ENCODE measurements around the gene HYKK.

HYKK gene

DNA sequence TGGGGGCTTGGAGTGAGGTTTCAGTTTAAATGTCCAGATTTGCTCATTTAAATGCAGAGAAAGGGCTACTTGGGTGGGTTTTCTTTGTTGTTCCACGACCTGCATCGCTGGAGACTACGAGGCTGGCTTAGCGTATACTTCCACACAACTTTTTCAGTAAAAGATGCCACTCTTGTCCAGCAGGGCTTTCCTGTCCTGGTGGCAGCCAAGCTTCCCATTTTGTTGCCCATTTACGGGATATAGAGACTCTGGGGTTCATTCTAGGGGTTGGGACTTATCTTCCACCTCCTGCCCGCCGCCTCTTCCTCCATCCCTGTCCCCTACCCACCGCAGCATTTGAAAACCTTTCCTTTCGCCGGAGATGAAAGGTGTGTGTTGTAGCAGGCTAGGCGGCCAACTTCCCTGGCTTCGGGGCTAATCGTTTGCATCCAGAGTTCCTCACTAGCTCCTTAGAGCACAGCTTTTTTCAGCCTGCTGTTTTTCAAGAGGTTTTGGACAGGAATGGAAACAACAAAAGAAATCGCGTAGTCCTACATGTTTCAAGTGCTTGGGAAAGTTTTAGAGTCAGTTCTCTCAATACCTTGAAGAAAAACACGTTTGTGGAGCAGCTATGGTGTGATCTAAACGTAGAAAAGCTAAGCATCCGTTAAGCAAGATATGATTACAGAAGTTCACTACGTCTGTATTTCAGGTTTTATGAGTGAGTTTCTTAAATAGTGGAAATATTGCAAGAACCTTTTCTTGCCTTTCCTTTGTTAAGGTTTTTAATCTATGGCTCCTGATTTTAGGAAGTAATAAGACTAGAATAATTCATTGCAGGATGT lies 58.8 kb downstream of the HYKK start:
- no peak for TF ChIP-seq POLR2AphosphoS5 (IDR thresholded peaks at IDR 0.05; ENCODE audit: low read depth, low read length)
- no peak for TF ChIP-seq POLR2A (IDR thresholded peaks at IDR 0.05; ENCODE audit: low read depth, low read length)
- TF ChIP-seq TAF1 (IDR thresholded peaks at IDR 0.05; ENCODE audit: borderline replicate concordance, low read depth, low read length), result no peak
- no peak for DNase-seq (ENCODE audit: insufficient read length)
- FAIRE-seq, result peak; percentile 60

DNA sequence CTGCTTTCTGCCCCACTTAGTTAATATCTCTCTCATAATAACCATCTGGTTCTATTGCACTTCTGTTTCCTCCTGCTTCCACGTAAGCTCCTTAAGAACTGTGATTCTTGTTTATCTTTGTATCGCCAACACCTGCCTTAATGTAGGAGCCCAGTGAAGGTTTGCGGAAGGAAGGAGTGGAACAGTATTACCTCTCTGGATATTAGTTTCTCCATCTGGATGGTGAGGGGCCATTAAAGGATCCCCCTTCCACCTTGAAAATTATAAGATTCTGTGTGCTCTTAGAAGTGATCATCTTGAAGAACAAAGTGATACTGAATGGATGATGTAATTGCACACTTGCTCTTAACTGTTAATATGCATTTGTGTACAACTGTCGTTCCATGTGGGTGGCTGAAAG lies 60.2 kb downstream of the HYKK start:
- TF ChIP-seq POLR2A (IDR thresholded peaks at IDR 0.05; ENCODE audit: low read depth, low read length), result no peak
- FAIRE-seq (no peak), DNase-seq (ENCODE audit: insufficient read length) (no peak)

DNA sequence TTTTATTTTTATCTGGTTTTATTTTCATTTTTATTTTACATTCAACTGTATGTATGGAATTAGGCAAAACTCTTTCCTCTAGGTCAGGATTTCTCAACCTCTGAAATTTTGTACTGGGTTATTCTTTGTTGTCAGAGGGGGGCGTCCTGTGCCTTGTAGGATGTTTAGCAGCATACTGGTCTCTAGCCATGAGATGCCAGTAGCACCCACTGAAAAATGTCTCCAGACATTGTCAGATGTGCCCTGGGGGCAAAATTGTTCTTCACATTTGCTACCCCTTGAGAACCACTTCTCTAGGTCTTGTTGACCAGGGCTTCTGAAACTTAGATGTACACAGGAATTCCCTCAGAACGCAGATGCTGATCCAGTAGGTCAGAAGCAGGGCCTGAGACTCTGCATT lies 63.3 kb downstream of the HYKK start:
- TF ChIP-seq TAF1 (IDR thresholded peaks at IDR 0.05; ENCODE audit: borderline replicate concordance, low read depth, low read length) (no peak), POLR2AphosphoS5 (IDR thresholded peaks at IDR 0.05; ENCODE audit: low read depth, low read length) (no peak), POLR2A (IDR thresholded peaks at IDR 0.05; ENCODE audit: low read depth, low read length) (no peak)
- FAIRE-seq (no peak), DNase-seq (ENCODE audit: insufficient read length) (no peak)

DNA sequence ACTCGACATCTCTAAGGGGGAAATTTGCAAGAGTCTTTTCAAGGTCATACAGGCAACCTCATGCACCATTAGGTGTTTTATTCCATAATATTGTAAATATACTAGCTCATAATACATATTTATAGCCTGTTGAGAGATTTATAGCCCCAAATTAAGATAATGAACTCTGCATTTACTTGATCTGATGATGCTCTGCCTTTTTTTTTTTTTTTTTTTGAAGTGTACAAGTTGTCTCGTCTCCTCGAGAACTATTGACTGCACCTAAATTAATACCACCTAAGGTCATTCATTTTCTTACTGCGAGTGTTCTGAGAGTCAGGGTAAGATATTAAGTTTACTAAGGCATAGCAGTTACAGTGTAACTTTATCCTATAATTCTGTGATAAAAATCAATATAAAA lies 64.0 kb downstream of the HYKK start:
- no peak for TF ChIP-seq POLR2AphosphoS5 (IDR thresholded peaks at IDR 0.05; ENCODE audit: low read depth, low read length)
- TF ChIP-seq POLR2A (IDR thresholded peaks at IDR 0.05; ENCODE audit: low read depth, low read length), result no peak
- no peak for TF ChIP-seq TAF1 (IDR thresholded peaks at IDR 0.05; ENCODE audit: borderline replicate concordance, low read depth, low read length)
- FAIRE-seq (no peak), DNase-seq (ENCODE audit: insufficient read length) (no peak)

DNA sequence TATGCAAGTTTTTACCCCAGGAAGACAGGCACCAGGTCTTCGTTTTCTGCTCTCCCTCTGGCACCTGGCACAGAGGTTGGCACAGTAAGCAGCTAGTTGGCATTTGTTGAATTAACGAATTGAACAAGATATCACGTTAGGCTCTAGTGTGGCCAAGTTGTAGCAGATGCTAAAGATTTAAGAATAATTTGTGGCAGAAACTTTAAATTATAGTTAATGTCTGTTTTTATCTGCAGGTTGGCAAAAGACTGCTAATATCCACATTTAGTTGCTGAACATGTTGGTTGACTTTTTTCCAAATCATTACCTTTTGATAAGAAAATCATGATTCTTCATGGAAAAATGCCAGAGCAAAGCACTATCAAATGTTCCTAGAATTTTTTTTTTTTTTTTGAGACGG lies 66.0 kb downstream of the HYKK start:
- TF ChIP-seq POLR2AphosphoS5 (IDR thresholded peaks at IDR 0.05; ENCODE audit: low read depth, low read length), result no peak
- no peak for TF ChIP-seq POLR2A (IDR thresholded peaks at IDR 0.05; ENCODE audit: low read depth, low read length)
- TF ChIP-seq TAF1 (IDR thresholded peaks at IDR 0.05; ENCODE audit: borderline replicate concordance, low read depth, low read length), result no peak
- no peak for FAIRE-seq
- DNase-seq (ENCODE audit: insufficient read length), result no peak

DNA sequence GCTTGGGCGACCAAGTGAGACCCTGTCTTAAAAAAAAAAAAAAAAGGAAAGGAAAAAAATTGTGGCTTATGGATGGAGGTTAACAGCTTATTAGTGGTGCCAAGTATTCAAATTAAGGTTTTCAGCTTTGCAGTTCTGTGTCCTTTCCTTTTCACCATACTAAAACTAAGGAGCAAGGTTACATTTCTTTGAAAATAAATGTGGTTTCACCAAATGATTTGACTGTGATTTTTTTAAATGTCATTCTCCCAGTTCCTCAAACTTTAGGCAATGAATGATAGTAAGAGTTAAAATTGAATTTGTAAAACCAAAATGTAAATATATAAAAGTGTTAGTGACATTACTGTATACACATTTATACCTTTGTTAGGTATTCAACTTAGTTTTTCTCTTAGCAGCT lies 67.6 kb downstream of the HYKK start:
- TF ChIP-seq POLR2A (IDR thresholded peaks at IDR 0.05; ENCODE audit: low read depth, low read length) (no peak), POLR2AphosphoS5 (IDR thresholded peaks at IDR 0.05; ENCODE audit: low read depth, low read length) (no peak), TAF1 (IDR thresholded peaks at IDR 0.05; ENCODE audit: borderline replicate concordance, low read depth, low read length) (no peak)

More for the DNA sequence above, 67.6 kb downstream of the HYKK start:
- no peak for FAIRE-seq
- DNase-seq (ENCODE audit: insufficient read length), result no peak
